HG02623 (cell line): ENCODE data around the gene FOXE3.
"Not testable (repeated sequence)": the region's sequence is repeated elsewhere in the genome, so short reads cannot be mapped to it uniquely, and the experiment has no call there.

Source experiments
- ATAC-seq: cut with Tn5 transposase; IDR thresholded peaks from one replicate; pipeline ENCODE4 v1.9.1; 2021; ENCODE audit warnings: moderate library complexity; ENCODE audit not compliant: unreplicated experiment

The FOXE3 gene

DNA sequence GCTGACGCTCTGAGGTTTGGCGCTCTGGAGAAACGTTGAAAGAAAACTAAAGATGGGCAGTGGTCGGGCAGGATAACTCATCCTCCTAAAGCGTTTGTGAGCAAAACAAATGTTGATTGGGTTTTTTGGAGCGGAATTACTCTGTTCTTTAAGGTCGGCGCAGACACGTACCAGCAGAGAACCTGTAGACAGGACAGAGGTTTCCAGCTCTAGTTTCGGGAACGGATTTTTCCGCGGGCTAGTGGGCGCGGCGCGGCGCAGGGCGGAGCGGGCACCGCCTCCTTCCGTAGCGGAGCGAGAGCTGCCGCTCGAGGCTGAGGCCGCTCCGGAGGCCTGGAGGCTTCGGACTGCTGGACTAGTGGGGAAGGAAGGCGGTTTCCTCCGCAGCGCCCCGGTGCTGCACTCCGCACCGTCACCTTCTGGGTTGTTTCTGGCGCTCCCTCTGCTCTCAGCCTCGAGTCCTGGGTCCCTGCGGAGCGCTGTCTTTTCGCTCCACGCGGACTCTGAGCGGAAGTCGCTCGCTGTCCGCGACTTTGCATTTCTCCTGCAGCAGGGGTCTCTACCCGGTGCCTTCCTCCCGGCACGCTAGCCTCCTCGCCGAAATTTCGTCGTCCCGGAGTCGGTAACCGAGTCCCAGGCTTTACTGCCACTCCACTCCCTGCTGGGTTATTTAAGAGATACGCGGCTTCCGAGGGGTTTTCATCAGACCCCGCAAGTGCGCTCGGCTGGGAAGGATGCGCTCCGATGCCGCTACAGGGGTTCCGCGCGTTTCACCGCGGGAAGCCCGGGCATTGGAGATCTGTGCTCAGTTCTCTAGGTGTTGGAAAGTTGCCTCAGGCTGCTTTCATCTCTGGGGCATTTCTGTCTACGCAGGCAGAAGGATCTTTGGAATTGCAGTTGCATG is 28.7 kb downstream of the FOXE3 start:
- ATAC-seq = no peak

DNA sequence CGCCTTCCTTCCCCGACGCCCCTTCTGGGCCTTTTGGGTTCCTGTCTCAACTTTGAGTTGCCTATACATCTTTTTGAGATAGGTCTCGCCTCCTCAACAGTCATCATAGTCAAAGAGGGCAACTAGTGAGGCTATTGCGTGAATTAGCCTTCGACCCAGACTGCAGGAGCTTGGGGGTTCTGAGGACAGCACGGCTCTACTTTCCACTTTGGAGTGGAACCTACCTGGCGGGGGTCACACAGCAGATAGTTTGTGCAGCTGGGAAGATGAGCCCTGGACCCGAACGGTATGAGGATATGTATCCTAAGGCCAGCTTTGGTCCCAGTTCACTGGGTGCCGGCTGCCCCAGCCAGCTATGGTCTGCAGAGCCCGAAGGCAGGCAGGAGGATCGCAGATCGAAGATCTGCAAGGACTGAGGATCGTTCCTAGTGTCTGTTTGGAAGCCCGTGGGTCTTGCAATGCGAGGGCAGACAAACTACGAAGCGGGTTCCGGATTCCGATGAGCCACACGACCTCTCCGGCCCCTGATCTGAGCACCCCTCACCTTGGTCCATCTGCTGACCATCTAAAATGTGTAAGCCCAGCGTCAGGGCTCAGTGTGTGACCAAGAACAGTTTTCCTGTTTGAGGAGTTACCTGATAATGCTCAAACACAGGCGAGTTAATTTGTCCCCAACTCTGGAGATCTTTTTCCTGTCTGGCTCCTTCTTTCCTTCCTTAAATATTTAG is 29.9 kb downstream of the FOXE3 start:
- no peak for ATAC-seq

DNA sequence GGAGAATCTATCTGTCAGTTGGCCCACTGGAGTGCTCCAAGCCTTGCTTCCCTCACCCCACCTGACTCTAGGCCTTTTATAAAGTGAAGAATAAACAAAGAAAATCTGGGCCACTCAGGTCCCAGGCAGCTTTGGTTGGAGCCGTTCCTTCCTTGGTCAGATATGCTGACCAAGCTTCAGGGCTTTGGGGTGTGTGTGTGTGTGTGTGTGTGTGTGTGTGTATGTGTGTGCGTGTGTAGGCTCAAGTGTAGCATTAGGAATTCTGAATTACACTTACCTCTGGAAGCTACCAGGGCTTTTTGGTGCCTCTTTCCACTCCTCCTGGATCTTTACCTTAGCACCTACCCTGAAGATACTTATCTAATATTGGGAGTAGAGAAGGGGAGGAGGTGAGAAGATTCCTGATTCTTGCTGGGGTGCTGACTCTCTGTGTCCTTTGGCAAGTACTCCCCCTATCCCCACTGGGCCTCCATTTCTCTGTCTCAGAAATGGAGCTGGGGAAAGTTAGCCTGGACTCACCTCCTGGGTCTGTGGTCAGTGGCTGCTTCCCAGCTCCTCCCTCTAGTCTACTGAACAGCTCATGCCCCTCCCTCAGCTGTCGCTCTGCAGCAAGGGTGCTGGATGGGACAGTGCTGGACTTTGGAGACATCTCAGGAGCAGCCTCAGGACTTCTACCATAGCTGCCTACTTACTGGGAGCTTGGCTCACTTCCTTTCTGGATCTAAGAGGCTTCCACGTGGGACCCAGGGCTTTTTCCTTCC is 32.6 kb downstream of the FOXE3 start:
- no peak for ATAC-seq

DNA sequence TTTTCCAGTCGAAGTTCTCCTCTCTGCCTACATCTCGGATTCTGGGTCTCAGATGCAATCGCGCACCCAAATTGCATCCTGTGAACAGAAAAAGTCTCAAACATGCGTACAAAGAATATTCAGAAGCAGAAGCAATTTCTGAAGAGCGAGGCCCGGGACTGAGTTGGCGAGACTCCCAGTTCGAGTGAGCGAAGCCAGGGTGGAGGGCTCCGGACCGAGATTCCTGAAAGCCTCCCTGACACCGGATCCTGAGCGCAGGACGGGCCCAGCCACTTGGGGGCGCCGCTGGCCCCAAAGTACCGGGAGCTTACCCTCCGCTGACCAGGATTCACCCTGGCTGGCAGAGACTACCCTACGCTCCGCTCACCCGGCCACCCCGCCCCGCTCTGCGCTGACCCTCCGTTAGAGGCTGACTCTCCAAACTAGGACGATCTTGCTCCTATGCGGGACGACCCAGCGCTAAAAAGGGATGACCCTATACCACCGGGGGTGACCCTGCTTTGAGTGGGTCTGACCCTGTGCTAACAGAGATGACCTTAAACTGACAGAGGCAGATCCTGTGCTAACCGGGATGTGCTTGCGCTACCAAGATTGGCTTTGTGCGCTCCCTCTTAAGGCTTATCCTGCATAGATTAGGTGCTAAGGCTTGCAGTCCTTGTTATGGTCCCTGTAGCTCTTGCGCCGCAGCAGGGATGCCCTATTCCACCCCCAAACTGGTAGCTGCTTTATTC is 33.9 kb downstream of the FOXE3 start:
- no peak for ATAC-seq

DNA sequence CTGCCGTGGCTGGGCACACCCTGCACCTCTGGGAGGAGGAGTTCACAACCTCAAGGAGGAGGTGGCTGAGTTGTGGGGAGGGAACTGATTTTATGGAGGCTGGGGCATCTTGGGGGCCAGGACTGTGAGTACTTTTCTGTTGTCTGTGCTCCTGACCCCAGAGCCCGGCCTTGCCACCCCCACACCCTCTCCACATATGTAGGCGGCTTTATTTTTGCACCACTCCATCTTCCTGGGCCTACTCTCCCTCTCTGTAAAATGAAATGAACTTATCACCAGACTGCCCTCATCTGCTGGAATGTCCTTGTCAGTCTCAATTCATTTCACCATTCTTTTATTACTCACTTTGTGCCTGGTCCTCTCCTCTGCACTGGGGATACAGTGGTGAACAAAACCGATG is 34.5 kb downstream of the FOXE3 start:
- no peak for ATAC-seq

DNA sequence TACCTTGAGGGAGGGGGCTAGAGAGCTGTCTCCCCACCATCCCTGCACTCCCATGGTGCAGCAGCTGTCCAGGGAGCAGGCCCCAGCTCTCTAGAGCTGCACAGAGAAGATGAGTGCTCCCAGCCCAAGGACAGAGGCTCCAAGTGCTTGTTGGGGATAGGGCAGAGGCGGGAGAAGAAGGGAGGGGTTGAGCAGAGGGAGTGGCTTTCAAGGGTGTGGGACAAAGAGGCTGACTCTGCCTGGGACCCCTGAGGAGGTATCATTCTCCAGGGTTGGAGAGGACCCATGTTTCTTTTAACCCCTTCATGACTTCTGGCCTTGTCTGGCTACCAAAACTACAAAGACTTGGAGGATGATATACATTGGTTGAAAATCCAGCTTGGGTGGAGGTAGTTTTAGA is 36.3 kb downstream of the FOXE3 start:
- no peak for ATAC-seq

DNA sequence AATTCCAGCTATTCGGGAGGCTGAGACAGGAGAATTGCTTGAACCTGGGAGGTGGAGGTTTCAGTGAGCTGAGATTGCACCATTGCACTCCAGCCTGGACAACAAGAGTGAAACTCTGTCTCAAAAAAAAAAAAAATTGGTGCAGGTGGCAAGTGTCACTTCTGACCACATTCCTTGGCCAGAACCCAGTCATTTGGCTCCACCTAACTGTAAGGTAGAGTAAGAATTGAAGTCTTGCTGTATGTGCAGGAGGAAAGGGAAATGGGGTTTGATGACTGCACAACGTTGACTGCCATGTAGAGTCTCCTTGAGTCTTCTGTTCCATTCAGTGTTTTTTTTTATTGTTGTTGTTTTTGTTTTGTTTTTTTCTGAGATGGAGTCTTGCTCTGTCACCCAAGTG is 37.8 kb downstream of the FOXE3 start:
- ATAC-seq = not testable (repeated sequence)

DNA sequence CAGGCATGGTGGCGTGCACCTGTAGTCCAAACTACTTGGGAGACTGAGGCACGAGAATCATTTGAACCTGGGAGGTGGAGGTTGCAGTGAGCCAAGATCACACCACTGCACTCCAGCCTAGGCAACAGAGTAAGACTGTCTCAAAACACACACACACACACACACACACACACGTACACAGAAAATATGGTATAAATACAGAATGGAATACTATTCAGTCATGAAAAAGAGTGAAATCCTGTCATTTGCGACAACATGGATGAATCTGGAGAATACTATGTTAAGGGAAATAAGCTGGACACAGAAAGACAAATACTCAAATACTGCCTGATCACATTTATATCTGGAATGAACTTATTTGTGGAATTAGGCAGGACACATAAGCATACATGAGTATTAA is 40.2 kb downstream of the FOXE3 start:
- no peak for ATAC-seq

DNA sequence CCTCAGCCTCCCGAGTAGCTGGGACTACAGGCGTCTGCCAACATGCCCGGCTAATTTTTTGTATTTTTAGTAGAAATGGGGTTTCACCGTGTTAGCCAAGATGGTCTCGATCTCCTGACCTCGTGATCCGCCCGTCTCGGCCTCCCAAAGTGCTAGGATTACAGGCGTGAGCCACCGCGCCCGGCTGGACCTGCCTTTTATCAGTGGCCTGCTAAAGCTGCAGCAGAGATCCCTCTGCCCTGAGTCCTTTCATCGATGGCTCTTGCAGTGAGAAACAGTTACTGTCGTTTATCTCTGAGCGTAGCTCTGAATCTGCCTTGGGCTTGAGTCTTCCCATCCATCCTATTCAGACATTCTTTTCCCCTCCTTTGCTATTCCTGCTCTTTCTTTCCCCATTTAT is 41.5 kb downstream of the FOXE3 start:
- ATAC-seq = not testable (repeated sequence)

DNA sequence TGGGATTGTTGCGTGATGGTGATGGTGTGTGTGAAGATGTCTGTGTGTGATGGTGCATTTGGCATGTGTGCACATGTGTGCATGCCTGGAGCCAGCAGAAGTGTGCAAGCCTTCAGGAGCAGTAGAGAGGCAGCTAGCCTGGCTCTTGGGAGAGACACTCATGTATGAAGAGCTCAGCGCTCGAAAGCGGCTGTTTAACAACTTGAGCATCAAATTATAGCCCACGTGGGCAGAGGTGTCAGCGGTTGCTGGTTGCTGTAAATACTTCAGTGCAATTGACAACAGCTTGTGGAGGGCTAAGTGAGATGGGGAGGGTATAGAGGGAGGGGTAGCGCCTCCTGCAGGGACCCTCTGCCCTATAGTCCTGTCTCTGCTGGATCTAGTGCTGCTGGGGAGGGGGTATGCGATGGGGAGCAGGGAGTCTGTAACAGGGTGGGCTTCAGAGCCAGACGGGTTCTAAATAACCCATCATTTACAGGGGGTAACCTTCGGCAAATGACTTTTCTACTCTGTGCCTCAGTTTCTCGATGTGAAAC is 43.2 kb downstream of the FOXE3 start:
- no peak for ATAC-seq

DNA sequence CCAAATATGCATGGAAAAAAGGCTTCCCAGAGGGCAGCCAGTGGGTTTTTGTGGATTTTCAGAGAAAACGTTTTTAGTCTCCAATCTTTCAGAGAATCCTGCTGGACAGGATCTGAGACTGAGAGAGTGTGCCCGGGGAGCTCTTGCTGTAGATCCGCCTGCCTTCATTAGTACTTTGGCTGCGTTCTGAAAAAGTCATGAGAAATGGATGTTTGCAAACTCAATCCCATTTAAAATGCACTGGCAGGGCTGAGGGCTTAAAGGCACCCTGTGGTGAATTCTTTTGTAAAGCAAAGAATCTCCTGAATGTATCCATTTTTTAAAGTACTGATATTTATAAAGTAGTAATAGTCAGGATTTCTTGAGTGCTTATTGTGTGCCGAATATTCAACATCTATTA is 44.0 kb downstream of the FOXE3 start:
- no peak for ATAC-seq

DNA sequence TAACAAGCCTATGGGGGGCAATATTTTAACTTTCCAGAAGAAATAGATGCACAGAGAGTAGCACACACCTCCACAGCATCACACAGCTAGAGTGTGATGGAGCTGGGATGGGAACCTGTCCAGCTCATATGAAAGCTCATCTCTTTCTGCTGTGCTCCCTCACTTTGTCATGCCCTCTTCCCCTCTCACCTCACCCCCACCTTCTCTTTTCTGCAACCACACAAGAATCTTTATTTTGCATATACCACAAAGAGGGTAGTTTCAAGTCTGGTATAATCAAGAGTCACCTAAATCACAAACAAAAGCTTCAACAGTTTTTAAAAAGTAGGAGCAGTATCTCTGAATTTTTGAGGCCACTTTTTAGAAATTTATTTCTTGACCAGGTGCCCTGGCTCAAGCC is 44.4 kb downstream of the FOXE3 start:
- no peak for ATAC-seq

DNA sequence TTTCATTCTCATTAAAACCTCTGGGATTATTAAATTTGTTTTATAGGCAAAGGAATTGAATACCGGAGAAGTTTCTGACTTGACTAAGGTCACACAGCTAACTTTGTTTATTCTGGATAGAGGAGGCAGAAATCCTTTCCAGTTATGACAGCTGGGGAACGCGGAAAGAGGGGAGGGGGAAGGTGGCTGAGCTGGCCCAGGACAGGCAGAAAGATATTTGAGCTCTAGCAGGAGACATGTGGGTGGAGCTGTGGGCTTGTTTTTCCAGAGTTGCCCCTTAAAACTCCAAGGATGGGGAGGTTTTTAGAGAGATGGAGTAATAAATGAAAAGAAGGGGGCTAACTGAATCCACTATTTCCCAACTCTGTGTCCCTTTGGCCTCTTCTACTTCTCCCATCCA is 49.5 kb downstream of the FOXE3 start:
- ATAC-seq = no peak
